ENCODE measurements around the gene LTB. TPM values are rescaled to one million over a fixed set of nuclear protein-coding genes. Genes with fewer than 3 reads are reported as not detected.

The LTB gene
- polyA plus RNA-seq, 1 donor = 0.91 TPM

DNA sequence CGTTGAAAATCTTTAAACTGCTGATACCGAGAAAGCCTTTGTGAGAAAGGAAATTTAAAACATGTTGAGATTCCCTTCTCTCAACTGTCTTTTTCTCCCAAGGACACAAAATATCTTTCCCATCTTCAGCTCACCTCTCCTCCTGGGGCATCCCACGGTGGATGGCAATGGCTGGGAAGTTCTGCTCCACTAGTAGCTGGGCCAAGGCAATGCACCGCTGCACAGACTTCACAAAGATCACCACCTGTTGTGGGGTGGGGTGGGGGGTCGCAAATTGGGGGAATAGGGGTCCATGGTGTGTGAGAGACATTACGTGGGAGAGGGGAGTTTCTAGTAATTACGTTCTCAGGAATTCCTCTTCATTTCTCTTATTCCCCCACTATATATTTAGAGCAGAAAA is 51.1 kb downstream of the LTB start:
- no peak for DNase-seq

DNA sequence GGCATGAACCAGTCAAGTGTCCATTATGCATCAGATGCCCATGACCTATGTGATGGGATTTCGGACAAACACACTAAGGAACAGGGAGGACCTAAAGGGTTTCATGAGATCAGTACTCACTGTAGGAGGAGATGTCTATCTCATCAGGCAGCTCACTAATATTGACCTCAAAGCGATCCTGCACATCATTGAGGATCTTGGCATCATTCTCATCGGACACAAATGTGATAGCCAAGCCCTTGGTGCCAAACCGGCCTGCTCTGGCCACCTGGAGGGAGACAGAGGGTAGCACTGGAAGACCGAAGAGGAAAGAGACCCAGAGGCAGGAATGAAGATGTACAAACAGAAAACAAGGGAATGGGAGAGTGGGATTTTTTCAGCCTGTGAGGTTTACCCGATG is 51.6 kb downstream of the LTB start:
- DNase-seq = no peak

Other genes starting within 250 kb of the LTB start
- 99.6 TPM for gene HLA-B, start 225.2 kb downstream of the LTB start, polyA plus RNA-seq (ENCODE audit: insufficient read length)
- 11.2 TPM for gene MICA, start 178.8 kb downstream of the LTB start, polyA plus RNA-seq (ENCODE audit: insufficient read length)
- gene MICB, start 84.3 kb downstream of the LTB start, polyA plus RNA-seq (ENCODE audit: insufficient read length) = 2.1 TPM
- gene MCCD1, start 53.5 kb downstream of the LTB start, polyA plus RNA-seq (ENCODE audit: insufficient read length) = 11.9 TPM
- 785 TPM for gene DDX39B, start 40.4 kb downstream of the LTB start, polyA plus RNA-seq (ENCODE audit: insufficient read length)
- gene ATP6V1G2, start 35.8 kb downstream of the LTB start, polyA plus RNA-seq (ENCODE audit: insufficient read length) = 8.6 TPM
- gene NFKBIL1, start 34.8 kb downstream of the LTB start, polyA plus RNA-seq (ENCODE audit: insufficient read length) = 15.7 TPM
- 0.40 TPM for gene LTA, start 10.1 kb downstream of the LTB start, polyA plus RNA-seq (ENCODE audit: insufficient read length)
- gene TNF, start 6.9 kb downstream of the LTB start, polyA plus RNA-seq (ENCODE audit: insufficient read length) = 0.17 TPM
- gene LST1, start 3.9 kb upstream of the LTB start, polyA plus RNA-seq (ENCODE audit: insufficient read length) = 2.6 TPM
- gene NCR3, start 10.6 kb upstream of the LTB start, polyA plus RNA-seq (ENCODE audit: insufficient read length) = not detected
- gene AIF1, start 32.8 kb upstream of the LTB start, polyA plus RNA-seq (ENCODE audit: insufficient read length) = 60.5 TPM
- 184 TPM for gene PRRC2A, start 38.3 kb upstream of the LTB start, polyA plus RNA-seq (ENCODE audit: insufficient read length)
- gene BAG6, start 70.2 kb upstream of the LTB start, polyA plus RNA-seq (ENCODE audit: insufficient read length) = 242 TPM
- 95.0 TPM for gene APOM, start 73.5 kb upstream of the LTB start, polyA plus RNA-seq (ENCODE audit: insufficient read length)
- gene C6orf47, start 78.4 kb upstream of the LTB start, polyA plus RNA-seq (ENCODE audit: insufficient read length) = 18.2 TPM
- 27.5 TPM for gene GPANK1, start 82.6 kb upstream of the LTB start, polyA plus RNA-seq (ENCODE audit: insufficient read length)
- 237 TPM for gene CSNK2B, start 83.7 kb upstream of the LTB start, polyA plus RNA-seq (ENCODE audit: insufficient read length)
- 31.1 TPM for gene LY6G5B, start 87.6 kb upstream of the LTB start, polyA plus RNA-seq (ENCODE audit: insufficient read length)
- 2.7 TPM for gene LY6G5C, start 98.6 kb upstream of the LTB start, polyA plus RNA-seq (ENCODE audit: insufficient read length)
- gene ABHD16A, start 120.9 kb upstream of the LTB start, polyA plus RNA-seq (ENCODE audit: insufficient read length) = 60.7 TPM
- 0.32 TPM for gene LY6G6F, start 124.4 kb upstream of the LTB start, polyA plus RNA-seq (ENCODE audit: insufficient read length)
- gene LY6G6D, start 132.9 kb upstream of the LTB start, polyA plus RNA-seq (ENCODE audit: insufficient read length) = not detected
- gene LY6G6C, start 139.3 kb upstream of the LTB start, polyA plus RNA-seq (ENCODE audit: insufficient read length) = 1.1 TPM
- gene MPIG6B, start 140.9 kb upstream of the LTB start, polyA plus RNA-seq (ENCODE audit: insufficient read length) = 1.7 TPM
- gene DDAH2, start 146.9 kb upstream of the LTB start, polyA plus RNA-seq (ENCODE audit: insufficient read length) = 148 TPM
- 268 TPM for gene CLIC1, start 154.1 kb upstream of the LTB start, polyA plus RNA-seq (ENCODE audit: insufficient read length)
- 62.2 TPM for gene MSH5, start 157.6 kb upstream of the LTB start, polyA plus RNA-seq (ENCODE audit: insufficient read length)
- 16.0 TPM for gene SAPCD1, start 180.2 kb upstream of the LTB start, polyA plus RNA-seq (ENCODE audit: insufficient read length)
- gene VWA7, start 194.9 kb upstream of the LTB start, polyA plus RNA-seq (ENCODE audit: insufficient read length) = 8.5 TPM
- gene VARS1, start 213.3 kb upstream of the LTB start, polyA plus RNA-seq (ENCODE audit: insufficient read length) = 69.7 TPM
- 71.7 TPM for gene LSM2, start 224.5 kb upstream of the LTB start, polyA plus RNA-seq (ENCODE audit: insufficient read length)
- 3.8 TPM for gene HSPA1L, start 232.9 kb upstream of the LTB start, polyA plus RNA-seq (ENCODE audit: insufficient read length)
- 72.3 TPM for gene HSPA1A, start 233.1 kb upstream of the LTB start, polyA plus RNA-seq (ENCODE audit: insufficient read length)
- 112 TPM for gene HSPA1B, start 245.3 kb upstream of the LTB start, polyA plus RNA-seq (ENCODE audit: insufficient read length)

Data from left kidney (tissue), 2 donors.